Measurements from ENCODE around the gene SLC10A7.

SLC10A7 gene

GRCh38 chr4:146442801-146443200 is 78.9 kb downstream of the SLC10A7 start:
- no peak for DNase-seq (ENCODE audit: low read depth in 1 of 2, low spot score in 1 of 2)

- no peak for DNase-seq (ENCODE audit: low read depth in 1 of 2, low spot score in 1 of 2)
Measured at GRCh38 chr4:146439999-146440398, 81.7 kb downstream of the SLC10A7 start.

- no peak for DNase-seq (ENCODE audit: low read depth in 1 of 2, low spot score in 1 of 2)
Measured at GRCh38 chr4:146439437-146439836, 82.3 kb downstream of the SLC10A7 start.

- DNase-seq (ENCODE audit: low read depth in 1 of 2, low spot score in 1 of 2) = no peak
Measured at GRCh38 chr4:146437778-146438177, 84.0 kb downstream of the SLC10A7 start.

GRCh38 chr4:146436423-146437162 is 85.1 kb downstream of the SLC10A7 start:
- DNase-seq (ENCODE audit: low read depth in 1 of 2, low spot score in 1 of 2) = no peak

- no peak for DNase-seq (ENCODE audit: low read depth in 1 of 2, low spot score in 1 of 2)
Measured at GRCh38 chr4:146435962-146436361, 85.8 kb downstream of the SLC10A7 start.

- DNase-seq (ENCODE audit: low read depth in 1 of 2, low spot score in 1 of 2) = no peak
Measured at GRCh38 chr4:146432065-146432464, 89.7 kb downstream of the SLC10A7 start.

GRCh38 chr4:146428298-146428697 is 93.4 kb downstream of the SLC10A7 start:
- DNase-seq (ENCODE audit: low read depth in 1 of 2, low spot score in 1 of 2) = no peak

GRCh38 chr4:146417822-146418221 is 103.9 kb downstream of the SLC10A7 start:
- DNase-seq (ENCODE audit: low read depth in 1 of 2, low spot score in 1 of 2) = no peak

- no peak for DNase-seq (ENCODE audit: low read depth in 1 of 2, low spot score in 1 of 2)
Measured at GRCh38 chr4:146415829-146416228, 105.9 kb downstream of the SLC10A7 start.

GRCh38 chr4:146407669-146408084 is 114.1 kb downstream of the SLC10A7 start:
- DNase-seq (ENCODE audit: low read depth in 1 of 2, low spot score in 1 of 2) = no peak

GRCh38 chr4:146407257-146407656 is 114.5 kb downstream of the SLC10A7 start:
- DNase-seq (ENCODE audit: low read depth in 1 of 2, low spot score in 1 of 2) = no peak

- no peak for DNase-seq (ENCODE audit: low read depth in 1 of 2, low spot score in 1 of 2)
Measured at GRCh38 chr4:146401274-146401673, 120.5 kb downstream of the SLC10A7 start.

GRCh38 chr4:146398896-146399445 is 122.8 kb downstream of the SLC10A7 start:
- DNase-seq (ENCODE audit: low read depth in 1 of 2, low spot score in 1 of 2) = no peak

- DNase-seq (ENCODE audit: low read depth in 1 of 2, low spot score in 1 of 2) = no peak
Measured at GRCh38 chr4:146398404-146398803, 123.3 kb downstream of the SLC10A7 start.

GRCh38 chr4:146389561-146389960 is 132.2 kb downstream of the SLC10A7 start:
- no peak for DNase-seq (ENCODE audit: low read depth in 1 of 2, low spot score in 1 of 2)

- DNase-seq (ENCODE audit: low read depth in 1 of 2, low spot score in 1 of 2) = no peak
Measured at GRCh38 chr4:146382194-146382593, 139.5 kb downstream of the SLC10A7 start.

- no peak for DNase-seq (ENCODE audit: low read depth in 1 of 2, low spot score in 1 of 2)
Measured at GRCh38 chr4:146381263-146381872, 140.4 kb downstream of the SLC10A7 start.

- no peak for DNase-seq (ENCODE audit: low read depth in 1 of 2, low spot score in 1 of 2)
Measured at GRCh38 chr4:146379744-146380143, 142.0 kb downstream of the SLC10A7 start.

GRCh38 chr4:146371812-146372211 is 149.9 kb downstream of the SLC10A7 start:
- DNase-seq (ENCODE audit: low read depth in 1 of 2, low spot score in 1 of 2) = no peak

- DNase-seq (ENCODE audit: low read depth in 1 of 2, low spot score in 1 of 2) = no peak
Measured at GRCh38 chr4:146370841-146371240, 150.9 kb downstream of the SLC10A7 start.

- no peak for DNase-seq (ENCODE audit: low read depth in 1 of 2, low spot score in 1 of 2)
Measured at GRCh38 chr4:146369446-146369845, 152.3 kb downstream of the SLC10A7 start.

GRCh38 chr4:146368209-146368608 is 153.5 kb downstream of the SLC10A7 start:
- no peak for DNase-seq (ENCODE audit: low read depth in 1 of 2, low spot score in 1 of 2)
